ENCODE measurements around the gene RPRD1A. TPM values are rescaled to one million over a fixed set of nuclear protein-coding genes. Genes with fewer than 3 reads are reported as not detected.
"Not testable (repeated sequence)": the region's sequence is repeated elsewhere in the genome, so short reads cannot be mapped to it uniquely, and the experiment has no call there.

Gene RPRD1A, protein sequence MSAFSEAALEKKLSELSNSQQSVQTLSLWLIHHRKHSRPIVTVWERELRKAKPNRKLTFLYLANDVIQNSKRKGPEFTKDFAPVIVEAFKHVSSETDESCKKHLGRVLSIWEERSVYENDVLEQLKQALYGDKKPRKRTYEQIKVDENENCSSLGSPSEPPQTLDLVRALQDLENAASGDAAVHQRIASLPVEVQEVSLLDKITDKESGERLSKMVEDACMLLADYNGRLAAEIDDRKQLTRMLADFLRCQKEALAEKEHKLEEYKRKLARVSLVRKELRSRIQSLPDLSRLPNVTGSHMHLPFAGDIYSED
- polyA plus RNA-seq (2013, experiment 1 of 2): 81.2 TPM
- polyA plus RNA-seq (2013, experiment 2 of 2): 82.0 TPM

DNA sequence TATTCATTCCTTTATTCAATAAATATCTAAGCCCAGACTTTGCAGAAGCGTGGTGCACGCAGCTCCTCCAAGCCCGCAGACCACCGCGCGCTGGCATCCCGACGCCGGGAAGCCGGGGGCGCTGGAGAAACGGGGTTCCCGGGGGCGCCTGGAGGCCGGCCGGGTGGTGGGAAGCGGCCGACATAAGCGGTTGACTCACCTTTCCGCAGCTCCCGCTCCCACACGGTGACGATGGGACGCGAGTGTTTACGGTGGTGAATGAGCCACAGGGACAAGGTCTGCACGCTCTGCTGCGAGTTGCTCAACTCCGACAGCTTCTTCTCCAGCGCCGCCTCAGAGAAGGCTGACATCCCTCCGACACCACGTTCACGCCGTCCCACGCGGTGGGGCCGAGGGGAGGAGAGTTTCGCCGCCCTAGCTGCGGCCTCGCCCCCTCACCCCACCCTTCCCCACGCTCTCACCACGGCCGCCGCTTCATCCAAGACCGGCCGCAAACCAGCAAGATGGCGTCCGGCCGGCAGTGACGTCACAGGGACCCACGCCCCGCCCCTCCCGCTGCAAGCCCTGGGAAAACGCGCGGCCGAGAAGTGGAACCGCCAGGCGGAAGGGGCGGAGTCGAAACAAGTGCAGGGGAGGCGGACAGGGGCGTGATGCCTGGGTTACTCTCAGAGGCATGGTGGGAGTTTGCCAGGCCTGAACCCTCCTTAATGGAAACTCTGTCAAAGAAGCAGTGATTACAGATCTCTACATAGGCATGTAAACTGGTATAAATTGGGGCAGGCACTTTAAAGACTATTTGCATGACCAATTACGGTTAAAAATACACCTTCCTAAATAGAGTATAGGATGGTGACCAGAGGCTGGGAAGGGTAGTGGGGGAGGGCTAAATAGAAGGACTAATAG is at the start of gene RPRD1A:
Gene RPRD1A, minus strand, starts transcription at position 505 of the 903 bp plus-strand sequence. Its CDS starts 155 bp downstream, at position 350.
- H3K27ac ChIP-seq (ENCODE audit: low read depth, low read length): peak within 1 kb of the TSS; percentile 41
- no peak within 1 kb of the TSS for H4K8ac ChIP-seq (ENCODE audit: low read depth, low read length)
- H3K9ac ChIP-seq (ENCODE audit: low read length): peak within 1 kb of the TSS; percentile 96
- H3K79me2 ChIP-seq (ENCODE audit: control insufficient read depth, insufficient read depth, low read length): peaks cover 45% of the 10 kb centered on the region
- H3K4me1 ChIP-seq (ENCODE audit: control insufficient read depth, low read depth, low read length): no peaks in the 10 kb centered on the region
- H3K23ac ChIP-seq (ENCODE audit: low read length): peak within 1 kb of the TSS; percentile 94
- no peak within 1 kb of the TSS for H2AK5ac ChIP-seq (ENCODE audit: low read length)
- no peak within 1 kb of the TSS for H2BK5ac ChIP-seq (ENCODE audit: low read length)
- WGBS (ENCODE audit: extremely low coverage, insufficient coverage, low lambda C conversion rate): no CpG with 5 or more reads among the region's 66 CpGs
- H2BK15ac ChIP-seq (replicated peaks; ENCODE audit: low read depth): no peak within 1 kb of the TSS
- peak; percentile 96 for DNase-seq
- peaks cover 1% of the 10 kb centered on the region for H3K79me1 ChIP-seq (ENCODE audit: low read length)
- no peak within 1 kb of the TSS for H3K4ac ChIP-seq (ENCODE audit: low read depth, low read length)
- no peaks in the 10 kb centered on the region for H3K27me3 ChIP-seq (ENCODE audit: insufficient read depth, low read length, poor library complexity)
- peak within 1 kb of the TSS; percentile 16 for H3K18ac ChIP-seq (ENCODE audit: low read length)
- peak within 1 kb of the TSS; percentile 82 for H3K4me2 ChIP-seq (ENCODE audit: low read length)
- no peaks in the 10 kb centered on the region for H3K36me3 ChIP-seq (ENCODE audit: control insufficient read depth, insufficient read depth, low read length)
- H3K4me3 ChIP-seq (ENCODE audit: low read length): peak within 1 kb of the TSS; percentile 93
- no peak within 1 kb of the TSS for H4K5ac ChIP-seq (ENCODE audit: low read length)
- H3K56ac ChIP-seq (ENCODE audit: low read length): peak within 1 kb of the TSS; percentile 99
- H2BK120ac ChIP-seq (ENCODE audit: low read depth, low read length): no peak within 1 kb of the TSS

DNA sequence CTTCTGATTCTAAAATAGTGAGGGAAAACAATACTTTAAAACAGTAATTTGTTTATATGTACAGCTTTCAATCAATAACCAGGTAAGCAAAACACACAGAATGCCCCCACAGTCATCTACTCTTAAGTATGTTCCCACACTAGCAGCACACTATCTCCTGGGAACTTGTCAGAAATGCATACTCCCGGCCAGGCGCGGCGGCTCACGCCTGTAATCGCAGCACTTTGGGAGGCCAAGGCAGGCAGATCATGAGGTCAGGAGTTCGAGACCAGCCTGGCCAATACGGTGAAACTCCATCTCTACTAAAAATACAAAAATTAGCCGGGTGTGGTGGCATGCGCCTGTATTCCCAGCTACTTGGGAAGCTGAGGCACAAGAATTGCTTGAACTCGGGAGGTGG is 49.4 kb upstream of the RPRD1A start:
- H3K9ac ChIP-seq (ENCODE audit: low read length); H2BK15ac ChIP-seq (replicated peaks; ENCODE audit: low read depth); H4K5ac ChIP-seq (ENCODE audit: low read length); H3K27me3 ChIP-seq (ENCODE audit: insufficient read depth, low read length, poor library complexity); H3K4me2 ChIP-seq (ENCODE audit: low read length); DNase-seq; H3K4ac ChIP-seq (ENCODE audit: low read depth, low read length); H3K4me3 ChIP-seq (ENCODE audit: low read length); H3K79me2 ChIP-seq (ENCODE audit: control insufficient read depth, insufficient read depth, low read length); H3K56ac ChIP-seq (ENCODE audit: low read length); H3K23ac ChIP-seq (ENCODE audit: low read length); H3K4me1 ChIP-seq (ENCODE audit: control insufficient read depth, low read depth, low read length); H3K79me1 ChIP-seq (ENCODE audit: low read length); H4K8ac ChIP-seq (ENCODE audit: low read depth, low read length); H3K18ac ChIP-seq (ENCODE audit: low read length); H2AK5ac ChIP-seq (ENCODE audit: low read length); H3K27ac ChIP-seq (ENCODE audit: low read depth, low read length); H2BK120ac ChIP-seq (ENCODE audit: low read depth, low read length); H2BK5ac ChIP-seq (ENCODE audit: low read length); H3K36me3 ChIP-seq (ENCODE audit: control insufficient read depth, insufficient read depth, low read length): not testable (repeated sequence)
- WGBS (ENCODE audit: extremely low coverage, insufficient coverage, low lambda C conversion rate): no CpG with 5 or more reads among the region's 11 CpGs

DNA sequence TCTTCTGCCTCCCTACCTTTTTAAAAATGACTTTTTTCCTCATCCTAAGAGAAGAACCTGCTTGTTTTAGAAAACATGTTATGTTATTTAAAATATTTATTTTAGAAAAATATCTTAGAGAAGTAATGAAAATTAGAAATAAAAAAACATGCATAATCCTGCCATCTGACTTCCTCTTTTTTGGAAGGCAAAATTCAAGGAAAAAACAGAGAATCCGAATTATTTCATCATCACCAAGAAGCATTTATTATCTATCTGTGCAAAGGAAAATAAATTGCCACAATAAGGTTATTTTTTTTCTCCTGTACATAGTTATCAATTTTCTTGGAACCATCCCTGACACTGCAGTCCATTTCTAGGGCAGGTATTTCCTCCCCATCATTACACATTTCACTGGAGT is 47.4 kb upstream of the RPRD1A start:
- WGBS (ENCODE audit: extremely low coverage, insufficient coverage, low lambda C conversion rate): no CpG with 5 or more reads among the region's 1 CpG
- H2BK5ac ChIP-seq (ENCODE audit: low read length): no peak overlapping the region

DNA sequence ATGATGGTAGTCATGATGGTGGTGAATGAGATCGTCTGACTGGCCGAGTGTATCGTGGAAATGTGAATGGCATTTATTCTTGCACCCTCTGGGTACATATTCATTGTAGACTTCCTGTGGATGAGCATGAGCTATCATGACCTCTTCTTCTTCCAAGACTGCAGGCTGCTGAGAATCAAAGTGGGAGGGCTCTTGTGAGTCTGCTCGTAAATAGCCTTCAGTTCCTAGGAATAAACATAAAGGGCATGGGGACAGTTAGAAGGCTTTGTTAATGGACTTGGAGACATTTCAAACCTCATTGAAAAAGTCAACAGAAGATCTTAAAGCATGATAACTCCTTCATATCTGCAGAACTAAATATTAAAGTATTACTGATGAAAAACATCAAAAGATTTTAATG is 46.9 kb upstream of the RPRD1A start:
- Histone ChIP-seq H2AK5ac (ENCODE audit: low read length) (no peak overlapping the region), H3K4me3 (ENCODE audit: low read length) (no peak overlapping the region), H2BK15ac (replicated peaks; ENCODE audit: low read depth) (no peak overlapping the region), H3K79me1 (ENCODE audit: low read length) (no peaks in the 10 kb centered on the region), H3K4me1 (ENCODE audit: control insufficient read depth, low read depth, low read length) (no peaks in the 10 kb centered on the region), H3K27ac (ENCODE audit: low read depth, low read length) (no peak overlapping the region), H3K36me3 (ENCODE audit: control insufficient read depth, insufficient read depth, low read length) (peaks cover 2% of the 10 kb centered on the region), H3K4me2 (ENCODE audit: low read length) (no peak overlapping the region), H4K5ac (ENCODE audit: low read length) (no peak overlapping the region), H3K23ac (ENCODE audit: low read length) (no peak overlapping the region), H3K9ac (ENCODE audit: low read length) (no peak overlapping the region), H2BK120ac (ENCODE audit: low read depth, low read length) (no peak overlapping the region), H4K8ac (ENCODE audit: low read depth, low read length) (no peak overlapping the region), H2BK5ac (ENCODE audit: low read length) (no peak overlapping the region), H3K79me2 (ENCODE audit: control insufficient read depth, insufficient read depth, low read length) (no peaks in the 10 kb centered on the region), H3K56ac (ENCODE audit: low read length) (no peak overlapping the region), H3K18ac (ENCODE audit: low read length) (no peak overlapping the region), H3K4ac (ENCODE audit: low read depth, low read length) (no peak overlapping the region), H3K27me3 (ENCODE audit: insufficient read depth, low read length, poor library complexity) (no peaks in the 10 kb centered on the region)
- no CpG with 5 or more reads among the region's 4 CpGs for WGBS (ENCODE audit: extremely low coverage, insufficient coverage, low lambda C conversion rate)
- DNase-seq: no peak

More for the DNA sequence above, 47.4 kb upstream of the RPRD1A start:
- no peak overlapping the region for H3K4me3 ChIP-seq (ENCODE audit: low read length)
- H3K4ac ChIP-seq (ENCODE audit: low read depth, low read length): no peak overlapping the region
- no peaks in the 10 kb centered on the region for H3K4me1 ChIP-seq (ENCODE audit: control insufficient read depth, low read depth, low read length)
- H3K27me3 ChIP-seq (ENCODE audit: insufficient read depth, low read length, poor library complexity): no peaks in the 10 kb centered on the region
- H3K18ac ChIP-seq (ENCODE audit: low read length): no peak overlapping the region
- no peak overlapping the region for H3K27ac ChIP-seq (ENCODE audit: low read depth, low read length)
- H3K4me2 ChIP-seq (ENCODE audit: low read length): no peak overlapping the region
- H4K5ac ChIP-seq (ENCODE audit: low read length): no peak overlapping the region
- H2BK120ac ChIP-seq (ENCODE audit: low read depth, low read length): no peak overlapping the region
- H2BK15ac ChIP-seq (replicated peaks; ENCODE audit: low read depth): no peak overlapping the region
- no peak overlapping the region for H3K9ac ChIP-seq (ENCODE audit: low read length)
- H3K23ac ChIP-seq (ENCODE audit: low read length): no peak overlapping the region
- no peaks in the 10 kb centered on the region for H3K79me2 ChIP-seq (ENCODE audit: control insufficient read depth, insufficient read depth, low read length)
- H3K56ac ChIP-seq (ENCODE audit: low read length): no peak overlapping the region
- no peaks in the 10 kb centered on the region for H3K79me1 ChIP-seq (ENCODE audit: low read length)
- peaks cover 2% of the 10 kb centered on the region for H3K36me3 ChIP-seq (ENCODE audit: control insufficient read depth, insufficient read depth, low read length)
- H2AK5ac ChIP-seq (ENCODE audit: low read length): no peak overlapping the region
- no peak overlapping the region for H4K8ac ChIP-seq (ENCODE audit: low read depth, low read length)
- no peak for DNase-seq

DNA sequence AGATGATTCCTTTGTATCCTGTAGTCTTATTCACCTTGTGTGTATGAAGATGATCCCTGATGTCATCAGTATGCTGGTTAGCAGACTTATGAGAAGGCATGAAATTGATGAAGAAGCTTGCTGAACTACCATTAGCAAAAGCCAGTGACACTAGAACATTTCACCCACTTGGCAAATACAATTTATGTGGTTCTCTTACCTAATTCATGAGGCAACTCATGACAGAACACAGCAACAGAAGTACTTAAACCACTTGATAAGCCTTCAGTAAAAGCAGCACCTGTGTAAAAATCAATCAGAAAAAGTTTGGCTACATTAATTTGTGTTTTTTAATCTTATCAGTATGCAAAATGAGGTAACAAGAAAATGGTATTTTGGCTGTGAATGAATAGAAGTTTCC is 44.9 kb upstream of the RPRD1A start:
- no peak overlapping the region for H3K27ac ChIP-seq (ENCODE audit: low read depth, low read length)
- no peak for DNase-seq

More for the DNA sequence above, 44.9 kb upstream of the RPRD1A start:
- Histone ChIP-seq H3K23ac (ENCODE audit: low read length) (no peak overlapping the region), H2BK15ac (replicated peaks; ENCODE audit: low read depth) (no peak overlapping the region), H4K8ac (ENCODE audit: low read depth, low read length) (no peak overlapping the region), H3K27me3 (ENCODE audit: insufficient read depth, low read length, poor library complexity) (no peaks in the 10 kb centered on the region), H2AK5ac (ENCODE audit: low read length) (no peak overlapping the region), H3K36me3 (ENCODE audit: control insufficient read depth, insufficient read depth, low read length) (peaks cover 2% of the 10 kb centered on the region), H3K4me2 (ENCODE audit: low read length) (no peak overlapping the region), H3K56ac (ENCODE audit: low read length) (no peak overlapping the region), H3K18ac (ENCODE audit: low read length) (no peak overlapping the region), H3K79me1 (ENCODE audit: low read length) (no peaks in the 10 kb centered on the region), H3K4me3 (ENCODE audit: low read length) (no peak overlapping the region), H4K5ac (ENCODE audit: low read length) (no peak overlapping the region), H2BK5ac (ENCODE audit: low read length) (no peak overlapping the region), H3K79me2 (ENCODE audit: control insufficient read depth, insufficient read depth, low read length) (no peaks in the 10 kb centered on the region), H2BK120ac (ENCODE audit: low read depth, low read length) (no peak overlapping the region), H3K4me1 (ENCODE audit: control insufficient read depth, low read depth, low read length) (no peaks in the 10 kb centered on the region), H3K9ac (ENCODE audit: low read length) (no peak overlapping the region), H3K4ac (ENCODE audit: low read depth, low read length) (no peak overlapping the region)
